ENCODE results near the gene OR6M1. TPM values are rescaled to one million over a fixed set of nuclear protein-coding genes. Genes with fewer than 3 reads are reported as not detected.

OR6M1 gene
- polyA plus RNA-seq, 1 of the 3 experiments (the other 2 are of a cell fraction) = not detected

DNA sequence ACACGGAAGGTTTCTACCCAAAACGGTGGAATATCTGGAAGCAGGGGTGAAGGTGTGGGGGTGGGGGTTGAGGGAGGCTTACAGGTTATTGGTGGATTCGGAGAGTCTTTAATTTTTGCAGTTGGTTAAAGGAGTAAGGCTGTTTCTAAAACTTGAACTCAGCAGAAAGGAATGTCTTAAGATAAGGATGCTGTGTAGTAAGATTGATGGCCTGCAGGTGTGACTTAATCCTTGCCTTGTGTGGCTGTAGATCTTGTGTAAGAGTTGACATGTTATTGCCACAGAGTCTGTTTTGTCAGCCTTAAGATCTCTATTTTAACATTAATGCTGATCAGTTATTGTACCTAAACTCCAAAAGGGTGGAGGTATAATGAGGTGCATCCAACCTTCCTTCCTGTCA lies 16.4 kb upstream of the OR6M1 start:
- Histone ChIP-seq H3K4me1 (ENCODE audit: control insufficient read depth in 1 of 2, insufficient read depth in 2 of 2, low read depth in 1 of 2, low read length in 1 of 2) (no peaks in the 10 kb centered on the region), H3K4me3 (ENCODE audit: low read depth in 2 of 2, low read length in 1 of 2) (no peak overlapping the region), H3K9ac (no peak overlapping the region), H3K27ac (ENCODE audit: low read depth in 2 of 2, low read length in 1 of 2) (no peak overlapping the region), H2AFZ (ENCODE audit: low read depth) (no peak overlapping the region), H3K27me3 (ENCODE audit: insufficient read depth) (peaks cover 5% of the 10 kb centered on the region; the same call in 1 of the 2 replicates), H3K9me2 (no peaks in the 10 kb centered on the region), H3F3A (replicated peaks; ENCODE audit: insufficient read depth) (no peaks in the 10 kb centered on the region), H4K20me1 (ENCODE audit: insufficient read depth) (no peaks in the 10 kb centered on the region), H3K79me2 (ENCODE audit: insufficient read depth) (no peaks in the 10 kb centered on the region), H3K4me2 (no peak overlapping the region), H3K36me3 (replicated peaks in 1 of 2; ENCODE audit: control insufficient read depth in 1 of 2, insufficient read depth in 2 of 2, low read length in 1 of 2) (no peaks in the 10 kb centered on the region), H3K9me3 (no peaks in the 10 kb centered on the region)
- no peak for DNase-seq
- ChIA-PET POLR2A (no interaction called here), CTCF (no interaction called here)
- WGBS (ENCODE audit: low lambda C conversion rate) = 13% methylated on average over 3 of the region's 3 CpGs
- TF ChIP-seq, protein P1, sequence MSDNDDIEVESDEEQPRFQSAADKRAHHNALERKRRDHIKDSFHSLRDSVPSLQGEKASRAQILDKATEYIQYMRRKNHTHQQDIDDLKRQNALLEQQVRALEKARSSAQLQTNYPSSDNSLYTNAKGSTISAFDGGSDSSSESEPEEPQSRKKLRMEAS (IDR thresholded peaks at IDR 0.05; ENCODE audit: low read depth) = no peak
- TF ChIP-seq SMC3 (IDR thresholded peaks at IDR 0.05; ENCODE audit: low read depth, low read length) (no peak), ZBTB33 (IDR thresholded peaks at IDR 0.05; ENCODE audit: borderline replicate concordance, low read depth) (no peak), TCF12 (IDR thresholded peaks at IDR 0.05) (no peak)
- TF ChIP-seq, protein P2, sequence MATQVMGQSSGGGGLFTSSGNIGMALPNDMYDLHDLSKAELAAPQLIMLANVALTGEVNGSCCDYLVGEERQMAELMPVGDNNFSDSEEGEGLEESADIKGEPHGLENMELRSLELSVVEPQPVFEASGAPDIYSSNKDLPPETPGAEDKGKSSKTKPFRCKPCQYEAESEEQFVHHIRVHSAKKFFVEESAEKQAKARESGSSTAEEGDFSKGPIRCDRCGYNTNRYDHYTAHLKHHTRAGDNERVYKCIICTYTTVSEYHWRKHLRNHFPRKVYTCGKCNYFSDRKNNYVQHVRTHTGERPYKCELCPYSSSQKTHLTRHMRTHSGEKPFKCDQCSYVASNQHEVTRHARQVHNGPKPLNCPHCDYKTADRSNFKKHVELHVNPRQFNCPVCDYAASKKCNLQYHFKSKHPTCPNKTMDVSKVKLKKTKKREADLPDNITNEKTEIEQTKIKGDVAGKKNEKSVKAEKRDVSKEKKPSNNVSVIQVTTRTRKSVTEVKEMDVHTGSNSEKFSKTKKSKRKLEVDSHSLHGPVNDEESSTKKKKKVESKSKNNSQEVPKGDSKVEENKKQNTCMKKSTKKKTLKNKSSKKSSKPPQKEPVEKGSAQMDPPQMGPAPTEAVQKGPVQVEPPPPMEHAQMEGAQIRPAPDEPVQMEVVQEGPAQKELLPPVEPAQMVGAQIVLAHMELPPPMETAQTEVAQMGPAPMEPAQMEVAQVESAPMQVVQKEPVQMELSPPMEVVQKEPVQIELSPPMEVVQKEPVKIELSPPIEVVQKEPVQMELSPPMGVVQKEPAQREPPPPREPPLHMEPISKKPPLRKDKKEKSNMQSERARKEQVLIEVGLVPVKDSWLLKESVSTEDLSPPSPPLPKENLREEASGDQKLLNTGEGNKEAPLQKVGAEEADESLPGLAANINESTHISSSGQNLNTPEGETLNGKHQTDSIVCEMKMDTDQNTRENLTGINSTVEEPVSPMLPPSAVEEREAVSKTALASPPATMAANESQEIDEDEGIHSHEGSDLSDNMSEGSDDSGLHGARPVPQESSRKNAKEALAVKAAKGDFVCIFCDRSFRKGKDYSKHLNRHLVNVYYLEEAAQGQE (IDR thresholded peaks at IDR 0.05; ENCODE audit: low read depth, low read length) = no peak
- TF ChIP-seq, protein P3, sequence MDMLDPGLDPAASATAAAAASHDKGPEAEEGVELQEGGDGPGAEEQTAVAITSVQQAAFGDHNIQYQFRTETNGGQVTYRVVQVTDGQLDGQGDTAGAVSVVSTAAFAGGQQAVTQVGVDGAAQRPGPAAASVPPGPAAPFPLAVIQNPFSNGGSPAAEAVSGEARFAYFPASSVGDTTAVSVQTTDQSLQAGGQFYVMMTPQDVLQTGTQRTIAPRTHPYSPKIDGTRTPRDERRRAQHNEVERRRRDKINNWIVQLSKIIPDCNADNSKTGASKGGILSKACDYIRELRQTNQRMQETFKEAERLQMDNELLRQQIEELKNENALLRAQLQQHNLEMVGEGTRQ (IDR thresholded peaks at IDR 0.05; ENCODE audit: borderline replicate concordance, low read depth, low read length) = no peak

- Histone ChIP-seq H3F3A (replicated peaks; ENCODE audit: insufficient read depth) (no peaks in the 10 kb centered on the region), H3K79me2 (ENCODE audit: insufficient read depth) (no peaks in the 10 kb centered on the region), H4K20me1 (ENCODE audit: insufficient read depth) (no peaks in the 10 kb centered on the region), H3K27me3 (ENCODE audit: insufficient read depth) (peaks cover 5% of the 10 kb centered on the region; the same call in 1 of the 2 replicates), H3K9me2 (no peaks in the 10 kb centered on the region), H3K9me3 (no peaks in the 10 kb centered on the region), H2AFZ (ENCODE audit: low read depth) (no peak overlapping the region), H3K4me1 (ENCODE audit: control insufficient read depth in 1 of 2, insufficient read depth in 2 of 2, low read depth in 1 of 2, low read length in 1 of 2) (no peaks in the 10 kb centered on the region), H3K4me2 (no peak overlapping the region; the same call in 1 of the 2 replicates), H3K4me3 (ENCODE audit: low read depth in 2 of 2, low read length in 1 of 2) (no peak overlapping the region), H3K9ac (no peak overlapping the region), H3K36me3 (replicated peaks in 1 of 2; ENCODE audit: control insufficient read depth in 1 of 2, insufficient read depth in 2 of 2, low read length in 1 of 2) (no peaks in the 10 kb centered on the region), H3K27ac (ENCODE audit: low read depth in 2 of 2, low read length in 1 of 2) (no peak overlapping the region)
- ChIA-PET POLR2A (no interaction called here), CTCF (no interaction called here)
- TF ChIP-seq TCF12 (IDR thresholded peaks at IDR 0.05) (no peak), RFX5 (IDR thresholded peaks at IDR 0.05; ENCODE audit: low read length) (no peak), MXI1 (IDR thresholded peaks at IDR 0.05; ENCODE audit: low read depth, low read length) (no peak), CTCF (IDR thresholded peaks at IDR 0.05) (no peak), EP300 (IDR thresholded peaks at IDR 0.05; ENCODE audit: borderline replicate concordance in 1 of 2, low read depth in 1 of 2, low read length in 1 of 2) (no peak)
- TF ChIP-seq, protein P3 (IDR thresholded peaks at IDR 0.05; ENCODE audit: borderline replicate concordance, low read depth, low read length) = no peak
- TF ChIP-seq, protein P4, sequence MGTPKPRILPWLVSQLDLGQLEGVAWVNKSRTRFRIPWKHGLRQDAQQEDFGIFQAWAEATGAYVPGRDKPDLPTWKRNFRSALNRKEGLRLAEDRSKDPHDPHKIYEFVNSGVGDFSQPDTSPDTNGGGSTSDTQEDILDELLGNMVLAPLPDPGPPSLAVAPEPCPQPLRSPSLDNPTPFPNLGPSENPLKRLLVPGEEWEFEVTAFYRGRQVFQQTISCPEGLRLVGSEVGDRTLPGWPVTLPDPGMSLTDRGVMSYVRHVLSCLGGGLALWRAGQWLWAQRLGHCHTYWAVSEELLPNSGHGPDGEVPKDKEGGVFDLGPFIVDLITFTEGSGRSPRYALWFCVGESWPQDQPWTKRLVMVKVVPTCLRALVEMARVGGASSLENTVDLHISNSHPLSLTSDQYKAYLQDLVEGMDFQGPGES (IDR thresholded peaks at IDR 0.05; ENCODE audit: low read depth, low read length) = no peak
- no peak for DNase-seq
- WGBS (ENCODE audit: low lambda C conversion rate) = 0% methylated on average over 2 of the region's 2 CpGs
These were observed 15.9 kb upstream of the OR6M1 start for GRCh38 chr11:123822032-123822431.
